Measurements from ENCODE around the gene CUL4A. TPM values are rescaled to one million over a fixed set of nuclear protein-coding genes. Genes with fewer than 3 reads are reported as not detected.
"Not testable (repeated sequence)": the region's sequence is repeated elsewhere in the genome, so short reads cannot be mapped to it uniquely, and the experiment has no call there.

Gene CUL4A
- total RNA-seq, 5 donors from 2014 or later (not counting 1 experiment from before 2014, with no cell fraction given): 80.3 to 94.5 (median 82.7) TPM

DNA sequence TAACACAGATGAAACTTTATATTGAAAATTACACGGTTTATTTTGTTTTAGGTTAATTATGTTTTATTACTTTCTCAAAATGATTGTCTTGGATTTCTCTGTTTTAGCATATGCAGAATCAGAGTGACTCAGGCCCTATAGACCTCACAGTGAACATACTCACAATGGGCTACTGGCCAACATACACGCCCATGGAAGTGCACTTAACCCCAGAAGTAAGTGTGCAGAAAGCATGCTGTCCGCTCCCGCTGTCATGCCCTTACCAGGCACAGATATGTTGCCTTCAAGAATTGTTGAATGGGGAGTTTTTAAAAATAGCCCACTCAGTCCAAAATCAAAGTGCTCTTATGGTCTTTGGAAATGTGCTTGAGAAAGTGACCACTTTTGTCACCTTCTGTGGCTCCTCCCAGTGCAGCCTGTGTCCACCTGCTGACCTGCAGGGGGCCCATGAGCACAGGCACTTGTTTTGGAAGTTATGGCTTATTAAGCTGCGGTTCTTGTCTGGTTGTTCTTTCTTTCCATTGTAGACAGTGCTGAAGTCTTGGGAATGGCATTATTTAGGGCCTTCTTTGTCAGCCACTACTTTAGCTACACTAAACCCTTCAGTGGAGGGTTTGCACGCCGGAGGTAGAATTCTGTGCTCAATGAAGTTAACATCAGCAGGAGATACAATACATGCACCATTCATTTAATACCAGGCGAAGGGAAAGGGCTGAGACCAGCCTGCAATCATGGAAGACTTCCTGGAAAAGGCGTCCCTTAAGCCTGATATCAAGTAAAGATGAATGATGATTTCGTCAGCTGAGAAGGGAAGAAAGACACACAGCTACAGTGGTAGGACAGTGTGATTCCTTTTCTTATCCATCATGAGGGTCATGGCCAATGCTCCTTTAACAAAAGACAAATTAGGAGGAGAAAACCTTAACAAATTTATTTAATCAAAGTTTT, 36.7 kb downstream of the CUL4A start:
- ChIA-PET CTCF (no interaction called here), POLR2A (no interaction called here)
- no peaks in the 10 kb centered on the region for H3K4me1 Mint-ChIP-seq
- H3K4me1 ChIP-seq (ENCODE audit: control insufficient read depth in 1 of 2, extremely low read depth in 1 of 2, insufficient read depth in 2 of 2, low read length in 2 of 2): no peaks in the 10 kb centered on the region
- H3K27me3 ChIP-seq (replicated peaks in 1 of 2; ENCODE audit: control insufficient read depth in 2 of 2, extremely low read depth in 1 of 2, insufficient read depth in 2 of 2, low read length in 1 of 2): no peaks in the 10 kb centered on the region
- no peak overlapping the region for H3K4me3 Mint-ChIP-seq
- H3K27me3 Mint-ChIP-seq: no peaks in the 10 kb centered on the region
- WGBS (ENCODE audit: insufficient coverage): 100% methylated on average over 2 of the region's 10 CpGs
- peaks cover 70% of the 10 kb centered on the region for H3K36me3 Mint-ChIP-seq
- no peak overlapping the region for H3K4me3 ChIP-seq (ENCODE audit: control insufficient read depth in 1 of 2, extremely low read depth in 1 of 2, low read length in 1 of 2)
- H3K27ac Mint-ChIP-seq: no peak overlapping the region
- no peak for DNase-seq
- no peak for ATAC-seq (replicated peaks in 1 of 4)
- H3K9me3 Mint-ChIP-seq: no peaks in the 10 kb centered on the region
- H3K9me3 ChIP-seq: no peaks in the 10 kb centered on the region
- no peak overlapping the region for H3K27ac ChIP-seq (ENCODE audit: low read length)
- peaks cover 18 to 93% of the 10 kb centered on the region in 2 donors for H3K36me3 ChIP-seq (ENCODE audit: control insufficient read depth in 2 of 2, extremely low read depth in 1 of 2, insufficient read depth in 1 of 2, low read length in 1 of 2)

DNA sequence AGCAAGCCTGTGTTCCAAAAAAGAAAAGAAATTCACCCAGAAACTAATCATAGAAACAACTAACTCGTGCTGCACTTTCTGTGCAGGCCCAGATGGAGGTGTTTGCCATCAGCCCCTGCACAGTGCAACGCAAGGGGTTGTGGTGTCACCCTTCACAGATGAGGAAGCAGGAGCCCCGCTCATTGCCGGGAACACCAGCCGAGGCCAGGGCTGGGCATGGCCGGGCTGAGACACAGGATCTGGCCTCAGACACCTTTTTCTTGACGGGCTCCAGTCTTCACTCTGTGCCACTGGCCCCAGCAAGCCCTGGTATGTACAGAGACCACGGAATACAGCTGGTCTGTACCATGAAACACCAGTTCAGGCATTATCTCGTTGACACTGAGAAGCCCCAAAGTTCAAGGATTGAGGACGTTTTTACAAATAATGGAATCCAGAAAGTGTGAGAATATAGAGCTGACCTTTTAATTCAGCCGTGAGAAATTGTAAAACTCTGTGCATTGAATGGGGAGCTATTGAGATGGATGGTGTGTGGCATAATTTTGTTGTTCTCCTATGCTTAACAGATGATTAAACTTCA, 43.2 kb downstream of the CUL4A start:
- ChIA-PET POLR2A (no interaction called here), CTCF (no interaction called here)
- Mint-ChIP-seq H3K4me1 (no peaks in the 10 kb centered on the region), H3K9me3 (no peaks in the 10 kb centered on the region), H3K27me3 (no peaks in the 10 kb centered on the region), H3K27ac (no peak overlapping the region), H3K36me3 (peaks cover 72% of the 10 kb centered on the region), H3K4me3 (no peak overlapping the region)
- Histone ChIP-seq H3K27ac (ENCODE audit: low read length) (no peak overlapping the region), H3K9me3 (no peaks in the 10 kb centered on the region), H3K27me3 (replicated peaks in 1 of 2; ENCODE audit: control insufficient read depth in 2 of 2, extremely low read depth in 1 of 2, insufficient read depth in 2 of 2, low read length in 1 of 2) (no peaks in the 10 kb centered on the region), H3K4me3 (ENCODE audit: control insufficient read depth in 1 of 2, extremely low read depth in 1 of 2, low read length in 1 of 2) (no peak overlapping the region), H3K4me1 (ENCODE audit: control insufficient read depth in 1 of 2, extremely low read depth in 1 of 2, insufficient read depth in 2 of 2, low read length in 2 of 2) (no peaks in the 10 kb centered on the region), H3K36me3 (ENCODE audit: control insufficient read depth in 2 of 2, extremely low read depth in 1 of 2, insufficient read depth in 1 of 2, low read length in 1 of 2) (peaks cover 17 to 92% of the 10 kb centered on the region in 2 donors)
- no peak for DNase-seq
- ATAC-seq (replicated peaks in 1 of 4): no peak
- 96% methylated on average over 11 of the region's 11 CpGs for WGBS (ENCODE audit: insufficient coverage)

DNA sequence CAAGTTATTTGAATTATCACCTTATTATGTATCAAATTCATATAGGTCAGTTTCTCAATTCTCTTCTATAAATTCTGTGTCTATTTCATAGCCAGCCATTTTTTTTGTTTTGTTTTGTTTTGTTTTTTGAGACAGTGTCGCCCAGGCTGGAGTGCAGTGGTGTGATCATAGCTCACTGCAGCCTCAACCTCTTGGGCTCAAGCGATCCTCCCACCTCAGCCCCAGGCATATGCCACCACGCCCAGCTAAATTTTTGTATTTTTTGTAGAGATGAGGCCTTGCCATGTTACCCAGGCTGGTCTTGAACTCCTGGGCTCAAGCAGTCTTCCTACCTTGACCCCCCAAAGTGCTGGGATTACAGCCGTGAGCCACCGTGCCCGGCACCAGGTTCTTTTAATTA, 48.5 kb downstream of the CUL4A start:
- ATAC-seq (replicated peaks in 1 of 4); H3K4me1 Mint-ChIP-seq; H3K27ac ChIP-seq (ENCODE audit: low read length); POLR2A ChIA-PET; H3K9me3 ChIP-seq; H3K27me3 ChIP-seq (replicated peaks in 1 of 2; ENCODE audit: control insufficient read depth in 2 of 2, extremely low read depth in 1 of 2, insufficient read depth in 2 of 2, low read length in 1 of 2); H3K4me1 ChIP-seq (ENCODE audit: control insufficient read depth in 1 of 2, extremely low read depth in 1 of 2, insufficient read depth in 2 of 2, low read length in 2 of 2); H3K4me3 ChIP-seq (ENCODE audit: control insufficient read depth in 1 of 2, extremely low read depth in 1 of 2, low read length in 1 of 2); H3K4me3 Mint-ChIP-seq; DNase-seq; H3K27me3 Mint-ChIP-seq; H3K27ac Mint-ChIP-seq; H3K9me3 Mint-ChIP-seq; CTCF ChIA-PET: not testable (repeated sequence)
- peaks cover 54% of the 10 kb centered on the region for H3K36me3 Mint-ChIP-seq
- WGBS (ENCODE audit: insufficient coverage): no CpG with 5 or more reads among the region's 6 CpGs
- peaks cover 10 to 83% of the 10 kb centered on the region in 2 donors for H3K36me3 ChIP-seq (ENCODE audit: control insufficient read depth in 2 of 2, extremely low read depth in 1 of 2, insufficient read depth in 1 of 2, low read length in 1 of 2)

DNA sequence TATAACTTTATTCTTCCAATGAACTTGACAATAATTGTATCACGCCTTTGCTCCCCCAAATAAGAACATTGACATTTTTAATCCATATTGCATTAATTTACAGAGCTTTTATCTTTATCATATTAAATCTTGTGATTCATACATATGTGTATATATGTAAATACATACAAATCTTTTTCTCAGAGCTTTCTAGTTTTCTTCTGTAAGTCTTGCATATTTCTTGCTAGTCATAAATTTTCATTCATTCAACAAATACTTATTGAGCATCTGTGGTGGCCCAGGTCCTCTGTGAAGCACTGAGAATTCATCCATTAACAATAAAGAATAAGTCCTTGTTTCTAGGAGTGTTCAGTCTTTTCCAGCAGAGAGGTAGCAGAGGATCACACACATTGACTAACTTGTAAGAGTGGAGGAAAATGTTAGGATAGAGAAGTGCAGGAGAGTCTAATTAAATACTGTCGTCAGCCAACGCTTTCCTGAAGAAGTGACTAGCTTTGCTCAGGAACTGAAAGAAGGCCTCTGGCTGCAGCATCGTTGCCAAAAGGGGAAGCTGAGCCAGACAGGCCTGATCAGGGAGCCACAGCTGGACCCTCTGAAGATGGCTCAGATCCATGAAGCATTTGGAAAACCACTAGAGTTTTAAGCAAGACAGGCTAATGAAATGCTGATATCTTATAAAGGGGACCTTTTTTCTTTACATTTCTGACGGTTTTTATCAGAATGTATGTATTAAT, 49.1 kb downstream of the CUL4A start:
- H3K36me3 Mint-ChIP-seq: peaks cover 55% of the 10 kb centered on the region
- no peak overlapping the region for H3K27ac ChIP-seq (ENCODE audit: low read length)
- H3K4me1 Mint-ChIP-seq: no peaks in the 10 kb centered on the region
- no peak for ATAC-seq (replicated peaks in 1 of 4)
- no peak for DNase-seq
- ChIA-PET CTCF (no interaction called here), POLR2A (no interaction called here)
- H3K9me3 ChIP-seq: no peaks in the 10 kb centered on the region
- no peak overlapping the region for H3K4me3 Mint-ChIP-seq
- H3K27ac Mint-ChIP-seq: no peak overlapping the region
- H3K4me3 ChIP-seq (ENCODE audit: control insufficient read depth in 1 of 2, extremely low read depth in 1 of 2, low read length in 1 of 2): no peak overlapping the region
- H3K27me3 Mint-ChIP-seq: no peaks in the 10 kb centered on the region
- H3K36me3 ChIP-seq (ENCODE audit: control insufficient read depth in 2 of 2, extremely low read depth in 1 of 2, insufficient read depth in 1 of 2, low read length in 1 of 2): peaks cover 10 to 82% of the 10 kb centered on the region in 2 donors
- no peaks in the 10 kb centered on the region for H3K4me1 ChIP-seq (ENCODE audit: control insufficient read depth in 1 of 2, extremely low read depth in 1 of 2, insufficient read depth in 2 of 2, low read length in 2 of 2)
- WGBS (ENCODE audit: insufficient coverage): 82% methylated on average over 3 of the region's 5 CpGs
- no peaks in the 10 kb centered on the region for H3K9me3 Mint-ChIP-seq
- no peaks in the 10 kb centered on the region for H3K27me3 ChIP-seq (replicated peaks in 1 of 2; ENCODE audit: control insufficient read depth in 2 of 2, extremely low read depth in 1 of 2, insufficient read depth in 2 of 2, low read length in 1 of 2)

DNA sequence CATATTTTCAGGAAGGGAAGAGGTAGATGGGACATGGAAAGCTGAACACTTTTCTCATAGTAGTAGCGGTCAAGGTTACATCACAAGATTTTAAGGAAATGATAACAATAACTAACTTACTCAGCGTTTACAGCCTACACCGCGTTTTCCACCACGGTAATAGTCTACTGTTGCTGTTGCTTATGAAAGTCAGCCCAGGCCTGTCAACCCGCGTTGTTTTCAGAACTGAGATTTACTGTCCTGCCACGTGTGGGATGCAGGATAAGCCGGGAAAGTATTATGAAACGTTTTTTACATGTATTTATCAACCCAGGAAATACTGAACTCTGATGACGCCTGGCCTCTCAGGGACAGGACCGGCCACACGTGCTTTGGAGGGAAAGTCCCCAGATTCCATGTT, 51.6 kb downstream of the CUL4A start:
- peaks cover 48% of the 10 kb centered on the region for H3K36me3 Mint-ChIP-seq
- Histone ChIP-seq H3K4me1 (ENCODE audit: control insufficient read depth in 1 of 2, extremely low read depth in 1 of 2, insufficient read depth in 2 of 2, low read length in 2 of 2) (no peaks in the 10 kb centered on the region), H3K27me3 (replicated peaks in 1 of 2; ENCODE audit: control insufficient read depth in 2 of 2, extremely low read depth in 1 of 2, insufficient read depth in 2 of 2, low read length in 1 of 2) (no peaks in the 10 kb centered on the region), H3K9me3 (no peaks in the 10 kb centered on the region), H3K36me3 (ENCODE audit: control insufficient read depth in 2 of 2, extremely low read depth in 1 of 2, insufficient read depth in 1 of 2, low read length in 1 of 2) (peaks cover 10 to 70% of the 10 kb centered on the region in 2 donors), H3K27ac (ENCODE audit: low read length) (no peak overlapping the region), H3K4me3 (ENCODE audit: control insufficient read depth in 1 of 2, extremely low read depth in 1 of 2, low read length in 1 of 2) (no peak overlapping the region)
- no peak overlapping the region for H3K27ac Mint-ChIP-seq
- ChIA-PET CTCF (no interaction called here), POLR2A (no interaction called here)
- no peak for ATAC-seq (replicated peaks in 1 of 4)
- H3K27me3 Mint-ChIP-seq: no peaks in the 10 kb centered on the region
- 97% methylated on average over 8 of the region's 13 CpGs for WGBS (ENCODE audit: insufficient coverage)
- DNase-seq: no peak
- H3K4me1 Mint-ChIP-seq: no peaks in the 10 kb centered on the region
- no peaks in the 10 kb centered on the region for H3K9me3 Mint-ChIP-seq
- H3K4me3 Mint-ChIP-seq: no peak overlapping the region

DNA sequence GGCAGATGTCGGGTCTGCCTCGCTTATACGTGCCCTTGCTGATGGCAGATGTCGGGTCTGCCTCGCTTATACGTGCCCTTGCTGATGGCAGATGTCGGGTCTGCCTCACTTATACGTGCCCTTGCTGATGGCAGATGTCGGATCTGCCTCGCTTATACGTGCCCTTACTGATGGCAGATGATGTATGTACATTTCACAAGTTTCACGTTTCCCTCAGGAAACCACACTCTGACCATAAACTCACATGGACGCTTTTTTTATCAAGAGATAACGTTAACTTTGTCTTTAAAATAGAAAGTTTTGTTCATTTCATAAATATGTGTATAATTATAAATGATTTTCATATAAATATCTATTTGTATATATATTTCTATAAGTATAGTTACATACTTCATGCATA, 53.6 kb downstream of the CUL4A start:
- H3K27me3 ChIP-seq (replicated peaks in 1 of 2; ENCODE audit: control insufficient read depth in 2 of 2, extremely low read depth in 1 of 2, insufficient read depth in 2 of 2, low read length in 1 of 2); CTCF ChIA-PET; H3K4me3 Mint-ChIP-seq; H3K4me1 Mint-ChIP-seq; DNase-seq; POLR2A ChIA-PET; H3K4me1 ChIP-seq (ENCODE audit: control insufficient read depth in 1 of 2, extremely low read depth in 1 of 2, insufficient read depth in 2 of 2, low read length in 2 of 2); ATAC-seq (replicated peaks in 1 of 4); H3K27me3 Mint-ChIP-seq; H3K9me3 Mint-ChIP-seq; H3K27ac Mint-ChIP-seq; H3K4me3 ChIP-seq (ENCODE audit: control insufficient read depth in 1 of 2, extremely low read depth in 1 of 2, low read length in 1 of 2); H3K9me3 ChIP-seq; H3K27ac ChIP-seq (ENCODE audit: low read length): not testable (repeated sequence)
- H3K36me3 ChIP-seq (ENCODE audit: control insufficient read depth in 2 of 2, extremely low read depth in 1 of 2, insufficient read depth in 1 of 2, low read length in 1 of 2): peaks cover 11 to 55% of the 10 kb centered on the region in 2 donors
- H3K36me3 Mint-ChIP-seq: peaks cover 35% of the 10 kb centered on the region
- WGBS (ENCODE audit: insufficient coverage): no CpG with 5 or more reads among the region's 14 CpGs
